ENCODE results near the gene KLHL21. TPM values are rescaled to one million over a fixed set of nuclear protein-coding genes. Genes with fewer than 3 reads are reported as not detected.
A peak's percentile ranks its signal among the peaks of the same experiment; 100 is the strongest.
"Not testable (repeated sequence)": the region's sequence is repeated elsewhere in the genome, so short reads cannot be mapped to it uniquely, and the experiment has no call there.

Gene KLHL21
- total RNA-seq, 1 donor from 2014 or later = 32.3 TPM

GRCh38 chr1:6585081-6585722 lies 17.5 kb downstream of the KLHL21 start:
- DNase-seq (ENCODE audit: low spot score) = no peak

GRCh38 chr1:6584126-6585080 lies 18.3 kb downstream of the KLHL21 start:
- DNase-seq (ENCODE audit: low spot score) = no peak

- no peak for DNase-seq (ENCODE audit: low spot score)
These were observed 20.3 kb downstream of the KLHL21 start for GRCh38 chr1:6582370-6582769.

GRCh38 chr1:6581561-6582305 lies 20.9 kb downstream of the KLHL21 start:
- DNase-seq (ENCODE audit: low spot score) = no peak

- no peak for DNase-seq (ENCODE audit: low spot score)
These were observed 21.9 kb downstream of the KLHL21 start for GRCh38 chr1:6580593-6581409.

- no peak for DNase-seq (ENCODE audit: low spot score)
These were observed 22.5 kb downstream of the KLHL21 start for GRCh38 chr1:6580119-6580592.

GRCh38 chr1:6579374-6580118 lies 23.1 kb downstream of the KLHL21 start, which contains the start of gene ZBTB48:
Gene ZBTB48 (plus strand): TSS chr1:6579994. CDS start chr1:6580610, 616 bp downstream.
- peak; percentile 99 for DNase-seq (ENCODE audit: low spot score)

GRCh38 chr1:6578624-6579373 lies 23.9 kb downstream of the KLHL21 start:
- DNase-seq (ENCODE audit: low spot score) = no peak

GRCh38 chr1:6577831-6578525 lies 24.7 kb downstream of the KLHL21 start:
- no peak for DNase-seq (ENCODE audit: low spot score)

- no peak for DNase-seq (ENCODE audit: low spot score)
These were observed 27.9 kb downstream of the KLHL21 start for GRCh38 chr1:6574818-6575217.

- DNase-seq (ENCODE audit: low spot score) = no peak
These were observed 28.5 kb downstream of the KLHL21 start for GRCh38 chr1:6574025-6574620.

GRCh38 chr1:6572653-6573383 lies 29.9 kb downstream of the KLHL21 start:
- DNase-seq (ENCODE audit: low spot score) = no peak

- DNase-seq (ENCODE audit: low spot score) = no peak
These were observed 31.7 kb downstream of the KLHL21 start for GRCh38 chr1:6570987-6571386.

- DNase-seq (ENCODE audit: low spot score) = no peak
These were observed 32.6 kb downstream of the KLHL21 start for GRCh38 chr1:6570100-6570499.

GRCh38 chr1:6569033-6569432 lies 33.6 kb downstream of the KLHL21 start:
- no peak for DNase-seq (ENCODE audit: low spot score)

GRCh38 chr1:6560267-6560666 lies 42.4 kb downstream of the KLHL21 start:
- no peak for DNase-seq (ENCODE audit: low spot score)

- not testable (repeated sequence) for DNase-seq (ENCODE audit: low spot score)
These were observed 43.5 kb downstream of the KLHL21 start for GRCh38 chr1:6559161-6559560.

GRCh38 chr1:6557597-6557996 lies 45.1 kb downstream of the KLHL21 start:
- no peak for DNase-seq (ENCODE audit: low spot score)
